Endometrial microvascular endothelial cells (primary cell): Measurements from ENCODE around the gene MSI2. TPM values are rescaled to one million over a fixed set of nuclear protein-coding genes. Genes with fewer than 3 reads are reported as not detected.

Source experiments
- in situ Hi-C: cut with HindIII; loops from 2 replicates; pipeline ENCODE4 v1.10.0; 2017; ENCODE audit warnings: low sequenced_read_pairs, low pct_unique_long_range_greater_than_20kb; ENCODE audit errors: inconsistent ontology term
- total RNA-seq: library from RNA; depleted of rRNA; stranded (reverse); fragments of >200 nt; gene quantifications from one replicate; pipeline ENCODE4 v1.2.3, GENCODE V29; 2015; ENCODE audit errors: inconsistent ontology term

Gene MSI2
- total RNA-seq, 1 donor from 2014 or later: 19.2 TPM

DNA sequence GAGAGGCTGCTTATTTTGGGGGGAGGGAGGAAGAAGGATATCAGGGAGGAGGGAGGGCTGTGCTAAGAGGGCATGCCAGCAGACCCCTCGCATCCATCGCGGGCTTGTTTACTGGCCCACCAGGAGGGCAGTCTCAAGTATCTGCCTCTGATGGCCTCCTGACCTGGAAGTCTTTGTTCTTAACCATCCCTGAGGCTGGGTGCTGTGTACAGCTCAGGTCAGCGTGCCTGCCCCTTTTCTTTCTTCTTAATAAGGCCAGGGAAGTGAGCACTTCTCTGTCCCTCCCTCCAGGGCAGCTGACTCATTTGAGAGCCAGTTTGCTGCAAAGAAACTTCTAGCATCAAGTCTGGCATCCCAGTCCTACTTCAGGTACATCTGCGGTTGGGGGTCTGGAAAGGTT, 331.8 kb downstream of the MSI2 start:
- in situ Hi-C loops: loop anchor here (25.0 kb wide), 1 partner anchor 151 kb away; no protein-coding TSS in a partner anchor

DNA sequence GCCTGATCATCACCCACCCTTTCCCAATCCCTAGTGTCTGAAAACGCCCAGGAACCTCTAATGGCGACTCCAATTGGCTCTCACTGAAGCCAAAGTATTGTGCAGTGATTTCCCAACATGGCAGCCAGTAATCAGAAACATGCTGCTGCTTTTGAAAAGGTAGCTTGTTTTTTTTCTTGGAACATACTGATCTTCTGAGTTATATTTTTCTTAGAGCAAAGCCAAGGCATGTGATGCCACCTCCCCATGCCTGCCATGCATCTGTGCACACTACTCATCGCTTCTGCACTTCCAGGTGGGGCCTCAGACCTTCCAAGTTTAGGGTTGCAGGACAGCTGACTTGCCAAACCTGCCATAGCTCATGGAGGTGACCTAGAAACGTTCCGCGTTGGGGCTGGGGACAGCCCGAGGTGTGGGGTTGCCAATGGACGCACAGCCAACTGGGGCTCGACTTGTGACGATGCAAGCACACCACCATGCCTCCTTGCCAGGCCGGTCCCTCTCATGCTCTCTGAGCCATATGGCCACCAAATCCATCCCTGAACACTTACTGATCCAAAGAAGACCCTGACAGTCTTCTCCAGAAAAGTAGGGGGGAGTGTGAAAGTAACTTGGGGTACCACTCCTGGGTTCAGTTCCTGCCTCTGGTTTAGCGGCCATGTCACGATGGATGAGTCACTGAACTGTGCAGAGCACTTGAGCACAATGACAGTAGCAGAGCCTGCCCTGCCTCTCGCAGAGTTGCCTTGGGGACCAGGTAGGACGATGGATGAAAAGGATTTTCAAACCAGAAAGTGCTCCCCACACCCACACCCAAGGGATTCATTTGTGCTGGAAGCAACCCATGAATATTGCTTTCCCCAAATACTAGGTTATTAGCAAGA, 333.1 kb downstream of the MSI2 start:
- in situ Hi-C loops: loop anchor here (25.0 kb wide), 1 partner anchor 152 kb away; no protein-coding TSS in a partner anchor

DNA sequence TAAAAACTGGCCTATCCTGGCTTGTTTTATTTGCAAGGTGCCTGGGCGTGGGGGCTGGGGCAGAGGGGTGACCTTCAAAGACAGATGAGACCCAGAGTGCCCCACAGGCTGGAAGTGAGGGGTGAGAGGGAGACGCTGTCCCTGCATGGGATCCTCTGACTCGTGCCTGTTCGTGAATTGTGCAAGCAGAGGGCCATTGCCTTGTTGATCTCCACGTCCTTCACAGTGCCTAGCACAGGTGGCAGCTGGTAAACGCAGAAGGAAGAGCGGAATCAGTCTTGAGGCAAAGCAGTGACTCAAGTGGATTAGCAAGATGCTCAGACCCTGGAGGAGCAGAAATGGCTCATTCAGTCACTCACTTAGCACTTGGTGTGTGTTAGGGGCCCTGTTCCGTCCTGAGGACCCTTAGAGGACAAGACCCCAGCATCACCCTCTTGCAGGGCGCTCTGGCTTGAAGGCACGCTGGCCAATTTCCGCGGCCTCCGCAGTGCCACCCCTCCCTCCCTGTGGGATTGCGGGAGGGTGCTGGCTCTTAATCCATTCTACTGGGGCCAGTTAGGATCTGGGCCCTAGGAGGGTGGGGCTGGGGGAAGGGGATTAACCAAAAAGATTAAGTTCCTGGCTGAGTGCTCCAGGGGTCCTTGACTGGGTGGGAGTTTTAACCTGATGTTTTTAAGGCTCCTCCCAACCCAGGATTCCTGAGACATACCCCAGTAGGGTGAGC, 337.6 kb downstream of the MSI2 start:
- in situ Hi-C loops: loop anchor here (25.0 kb wide), 1 partner anchor 157 kb away; no protein-coding TSS in a partner anchor

DNA sequence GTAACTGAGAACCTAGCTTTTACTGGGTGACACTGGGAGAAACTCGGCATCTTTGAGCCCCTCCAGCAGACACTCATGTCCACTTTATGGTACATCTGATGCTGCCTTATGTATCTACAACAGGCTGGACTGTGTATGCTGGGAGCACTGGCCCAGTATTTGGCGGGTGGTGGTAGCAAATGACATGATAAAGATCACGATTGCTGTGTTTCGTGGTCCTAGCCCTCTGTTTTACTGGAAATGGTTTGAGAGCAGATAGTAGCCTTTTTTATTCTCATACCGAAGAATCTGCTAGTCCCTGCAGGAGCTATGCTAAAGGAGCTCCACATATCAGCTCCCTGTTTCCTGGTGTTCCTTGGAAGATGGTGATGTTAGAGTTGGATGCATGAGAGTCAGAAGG, 338.4 kb downstream of the MSI2 start:
- in situ Hi-C loops: loop anchor here (25.0 kb wide), 1 partner anchor 157 kb away; no protein-coding TSS in a partner anchor

DNA sequence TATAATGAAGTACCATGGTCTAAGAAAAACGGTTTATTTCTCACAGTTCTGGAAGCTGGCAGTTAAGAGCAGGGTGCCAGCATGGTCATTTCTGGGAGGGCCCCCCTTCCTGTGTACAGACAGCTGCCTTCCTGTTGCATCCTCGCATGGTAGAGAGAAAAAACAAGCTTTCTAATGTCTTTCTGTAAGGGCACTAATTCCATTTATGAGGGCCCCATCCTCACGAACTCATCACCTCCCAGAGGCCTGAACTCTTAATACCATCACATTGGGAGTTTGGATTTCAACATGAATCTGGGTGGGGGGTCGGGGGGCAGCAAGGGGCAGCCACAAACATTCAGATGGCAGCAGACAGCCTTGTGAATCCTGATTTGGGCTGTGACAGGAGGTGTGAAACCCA, 339.1 kb downstream of the MSI2 start:
- in situ Hi-C loops: loop anchor here (25.0 kb wide), 1 partner anchor 158 kb away; no protein-coding TSS in a partner anchor

DNA sequence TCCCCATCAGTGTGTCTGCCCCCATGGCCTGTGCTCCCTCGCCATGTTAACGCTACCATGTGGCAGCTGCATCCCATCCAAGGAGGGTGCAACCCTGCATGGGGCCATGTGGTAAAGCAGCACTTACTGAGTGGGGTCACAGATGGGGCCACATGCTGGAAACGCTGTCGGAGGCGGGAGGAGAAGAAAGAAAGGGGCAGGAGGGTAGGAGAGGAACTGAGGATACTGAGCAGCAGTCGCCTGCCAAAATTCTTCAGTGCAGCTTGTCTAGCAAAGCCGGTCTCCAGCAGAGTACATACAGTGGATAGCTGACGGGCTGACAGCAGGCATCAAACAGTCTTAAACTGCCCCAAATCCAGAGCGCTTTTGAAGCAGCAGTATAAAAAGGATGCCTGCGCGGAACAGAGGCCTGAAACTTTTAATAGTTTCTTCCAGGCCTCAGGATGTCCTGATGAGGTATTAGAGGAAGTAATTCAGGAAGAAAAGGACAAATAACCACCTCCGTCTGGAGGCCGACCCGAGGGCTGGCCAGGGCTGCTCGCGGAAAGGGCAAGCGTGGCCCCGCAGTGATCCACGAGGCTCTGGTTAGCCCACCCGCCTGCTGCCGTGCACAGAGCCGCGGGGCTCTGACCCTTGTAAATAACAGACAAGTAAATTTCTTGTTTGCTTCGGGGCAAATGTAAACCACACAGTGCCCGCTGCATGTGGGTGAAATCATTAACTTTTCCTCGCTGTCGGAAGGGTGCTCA, 339.8 kb downstream of the MSI2 start:
- in situ Hi-C loops: loop anchor here (25.0 kb wide), 1 partner anchor 159 kb away; no protein-coding TSS in a partner anchor

DNA sequence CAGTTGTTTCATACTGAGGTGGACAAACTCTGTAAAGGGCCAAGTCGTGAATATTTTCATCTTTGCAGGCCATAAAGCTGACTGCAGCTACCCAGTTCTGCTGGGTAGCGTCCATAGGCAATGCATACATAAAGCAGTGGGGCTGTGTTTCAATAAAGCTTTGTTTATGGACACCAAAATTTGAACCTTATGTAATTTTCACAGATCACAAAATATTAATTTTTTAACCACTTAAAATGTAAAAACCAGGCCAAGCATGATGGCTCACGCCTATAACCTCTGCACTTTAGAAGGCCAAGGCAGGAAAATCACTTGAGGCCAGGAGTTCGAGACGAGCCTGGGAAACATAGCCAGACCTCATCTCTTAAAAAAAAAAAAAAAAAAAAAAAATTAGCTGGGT, 340.8 kb downstream of the MSI2 start:
- in situ Hi-C loops: loop anchor here (25.0 kb wide), 1 partner anchor 160 kb away; no protein-coding TSS in a partner anchor

DNA sequence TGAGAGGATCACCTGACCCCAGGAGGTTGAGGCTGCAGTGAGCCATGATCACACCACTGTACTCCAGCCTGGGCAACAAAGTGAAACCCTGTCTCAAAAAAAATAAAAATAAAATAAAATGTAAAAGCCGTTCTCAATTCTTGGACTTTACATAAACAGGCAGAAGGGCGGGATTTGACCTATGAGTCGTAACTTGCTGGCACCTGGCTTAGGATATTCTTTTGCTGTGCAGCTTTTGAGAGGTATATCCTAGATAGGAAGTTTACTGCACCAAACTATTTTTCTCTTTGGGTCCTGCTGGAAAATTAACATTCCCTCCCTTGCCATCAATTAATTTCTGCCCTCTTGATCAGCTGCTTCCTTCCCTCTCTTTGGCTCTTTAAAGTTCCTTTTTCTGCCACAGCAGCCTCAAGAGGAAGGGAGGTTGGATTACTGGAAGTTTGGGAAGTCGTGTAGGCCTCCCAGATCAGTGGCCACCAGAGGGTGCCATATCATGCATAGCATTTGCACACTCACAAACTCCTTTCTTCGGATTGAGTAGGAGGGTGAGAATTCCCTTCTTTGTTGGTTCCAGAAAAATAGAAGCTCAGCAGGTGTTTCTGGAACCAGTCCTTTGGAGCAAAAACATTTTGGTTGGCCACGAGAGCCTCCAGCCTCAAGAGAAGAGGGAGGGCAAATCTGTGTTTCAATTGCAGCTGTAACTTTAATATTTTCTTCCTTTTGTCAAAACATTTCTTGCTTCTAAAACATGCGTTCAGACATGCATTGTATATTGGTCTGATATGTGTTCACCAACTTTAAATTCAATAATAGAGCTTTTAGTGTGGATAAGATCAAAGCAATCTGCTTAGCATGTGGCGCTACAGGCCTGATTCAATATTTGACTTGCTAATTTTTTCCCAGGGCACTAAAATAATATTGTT, 341.5 kb downstream of the MSI2 start:
- in situ Hi-C loops: loop anchor here (25.0 kb wide), 1 partner anchor 160 kb away; no protein-coding TSS in a partner anchor

DNA sequence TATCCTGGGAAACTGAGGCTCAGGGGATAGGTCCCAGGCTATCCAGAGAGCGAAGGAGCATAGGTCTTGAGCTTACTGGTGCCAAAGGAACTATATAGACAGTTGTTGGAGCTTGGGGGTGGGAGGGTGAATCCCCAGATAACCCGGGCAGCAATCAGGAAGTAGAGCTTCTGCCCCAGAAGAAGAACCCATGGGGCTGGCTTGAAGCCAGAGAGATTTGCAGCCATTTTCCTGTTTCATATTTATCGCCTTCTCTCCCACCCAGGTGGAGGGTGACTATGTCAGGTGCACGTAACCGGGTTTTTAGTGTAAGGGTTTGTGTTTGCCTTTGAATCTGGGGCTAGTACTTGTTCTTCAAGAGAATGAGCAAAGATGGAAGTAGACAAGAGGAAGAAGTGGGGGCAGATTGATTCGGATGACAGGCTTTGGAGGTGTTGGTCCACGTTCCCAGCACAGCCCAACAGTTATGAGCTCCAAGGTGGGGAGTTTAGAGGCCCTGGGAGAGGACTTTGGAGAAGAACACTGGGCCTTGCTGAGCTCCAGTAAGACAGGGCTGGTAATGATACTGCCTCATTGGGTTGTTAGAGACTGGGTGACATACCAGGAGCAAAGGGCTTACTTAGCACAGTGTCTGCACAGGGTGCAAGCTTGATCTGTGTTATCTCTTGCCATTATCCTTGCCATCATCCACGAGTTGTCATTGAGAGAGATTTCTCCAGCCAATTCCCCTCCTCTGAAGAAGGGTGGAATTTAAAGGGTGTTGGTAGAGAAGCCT, 343.1 kb downstream of the MSI2 start:
- in situ Hi-C loops: loop anchor here (25.0 kb wide), 1 partner anchor 162 kb away; no protein-coding TSS in a partner anchor

DNA sequence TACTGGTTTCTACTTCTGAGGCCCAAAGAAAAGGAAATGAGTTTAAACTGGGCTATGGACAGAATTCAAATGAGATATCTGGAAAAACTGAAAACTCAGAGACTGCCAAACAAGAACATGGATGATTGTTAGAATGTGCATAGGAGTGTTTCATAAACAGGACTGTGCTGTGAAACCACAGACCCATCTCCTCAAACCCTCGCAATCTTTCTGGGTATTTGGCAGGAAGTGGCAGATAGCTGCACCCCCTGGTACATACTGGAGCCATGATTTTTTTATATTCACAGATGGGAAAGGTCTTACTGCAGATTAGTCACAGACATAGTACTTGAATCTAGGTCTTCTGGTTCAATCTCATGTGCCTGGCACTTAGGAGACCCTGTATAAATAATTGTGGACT, 343.8 kb downstream of the MSI2 start:
- in situ Hi-C loops: no loop called here

DNA sequence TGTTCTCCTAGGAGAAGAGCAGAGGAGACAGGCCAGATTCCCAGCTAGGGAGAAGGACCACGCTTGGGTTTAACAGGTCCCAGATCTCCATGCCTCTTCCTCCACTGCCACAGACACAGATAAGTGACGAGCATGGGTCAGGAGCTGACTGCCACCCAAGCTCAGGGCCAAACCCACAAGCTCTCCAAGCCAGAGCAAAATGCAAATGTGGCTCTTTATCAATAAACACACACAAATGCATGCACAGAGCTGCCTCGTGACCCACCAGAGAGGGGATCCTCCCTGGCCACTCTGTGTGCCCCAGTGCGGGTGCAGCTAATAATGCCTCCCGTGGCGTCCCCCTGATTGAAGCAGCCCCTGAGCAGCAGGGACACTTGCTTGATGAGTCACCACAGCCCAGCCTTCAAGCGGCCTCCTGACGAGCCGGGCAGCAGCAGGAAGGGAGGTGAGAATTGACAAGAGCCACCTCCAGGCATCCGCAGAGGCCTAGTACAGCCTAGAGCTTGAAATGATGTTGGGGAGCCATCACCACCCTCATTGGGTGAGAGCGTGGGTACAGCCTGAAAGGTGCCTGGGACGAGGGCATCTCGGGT, 344.9 kb downstream of the MSI2 start:
- in situ Hi-C loops: no loop called here

DNA sequence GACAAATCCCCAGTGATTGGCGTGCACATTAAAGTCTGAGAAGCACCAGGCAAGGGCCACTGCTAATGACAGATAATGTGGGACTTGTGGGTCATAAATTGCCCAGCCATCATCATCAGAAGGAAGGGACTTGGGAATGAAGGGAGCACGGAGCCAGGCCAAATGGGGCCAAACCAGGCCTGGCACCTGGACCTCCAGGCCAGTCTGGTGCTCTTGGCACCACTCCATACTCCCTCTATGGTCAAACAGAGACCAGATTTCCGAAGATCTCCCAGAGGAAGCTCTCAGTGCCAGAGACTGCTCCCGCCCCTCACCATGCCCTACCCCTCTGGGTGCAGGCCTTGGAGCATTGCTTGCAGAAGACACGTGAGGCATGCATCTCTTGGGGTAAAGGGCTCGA, 346.6 kb downstream of the MSI2 start:
- in situ Hi-C loops: no loop called here

DNA sequence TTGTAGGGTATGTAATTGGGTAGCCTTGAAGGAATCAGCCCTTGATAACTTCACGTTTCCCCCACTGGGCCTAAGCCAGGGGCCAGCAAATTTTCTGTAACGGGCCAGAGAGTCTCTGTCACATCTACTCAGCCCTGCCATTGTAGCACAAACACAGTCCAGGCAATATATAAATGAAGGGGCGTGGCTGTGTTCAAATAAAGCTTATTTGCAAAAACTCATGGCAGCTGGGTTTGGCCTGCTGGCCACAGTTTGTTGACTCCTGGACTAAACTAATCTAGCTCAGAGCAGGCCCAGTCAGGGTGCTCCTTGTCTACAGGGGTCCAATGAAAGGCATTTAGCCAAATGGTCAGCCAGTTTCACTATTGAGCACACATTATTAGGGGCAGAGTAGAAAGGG, 347.2 kb downstream of the MSI2 start:
- in situ Hi-C loops: no loop called here

DNA sequence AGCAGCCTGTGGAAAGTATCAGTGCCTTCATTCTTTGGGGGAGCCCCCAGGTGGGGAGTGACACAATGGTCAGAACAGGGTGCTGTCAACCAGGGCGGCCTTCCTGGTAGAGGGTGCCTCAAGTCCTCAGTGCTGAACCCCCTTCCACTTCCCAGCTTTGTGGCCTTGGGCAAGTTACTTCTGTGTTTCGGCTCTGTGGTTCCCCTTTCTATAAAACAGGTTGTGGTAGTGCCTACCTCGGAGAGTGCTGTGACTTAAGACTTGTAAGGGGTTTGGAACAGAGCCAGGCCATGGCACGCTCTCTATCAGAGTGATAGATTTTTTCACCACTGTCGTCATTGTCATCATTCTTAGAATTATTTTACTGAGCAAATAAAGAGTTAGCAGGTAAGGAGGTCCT, 347.7 kb downstream of the MSI2 start:
- in situ Hi-C loops: no loop called here

DNA sequence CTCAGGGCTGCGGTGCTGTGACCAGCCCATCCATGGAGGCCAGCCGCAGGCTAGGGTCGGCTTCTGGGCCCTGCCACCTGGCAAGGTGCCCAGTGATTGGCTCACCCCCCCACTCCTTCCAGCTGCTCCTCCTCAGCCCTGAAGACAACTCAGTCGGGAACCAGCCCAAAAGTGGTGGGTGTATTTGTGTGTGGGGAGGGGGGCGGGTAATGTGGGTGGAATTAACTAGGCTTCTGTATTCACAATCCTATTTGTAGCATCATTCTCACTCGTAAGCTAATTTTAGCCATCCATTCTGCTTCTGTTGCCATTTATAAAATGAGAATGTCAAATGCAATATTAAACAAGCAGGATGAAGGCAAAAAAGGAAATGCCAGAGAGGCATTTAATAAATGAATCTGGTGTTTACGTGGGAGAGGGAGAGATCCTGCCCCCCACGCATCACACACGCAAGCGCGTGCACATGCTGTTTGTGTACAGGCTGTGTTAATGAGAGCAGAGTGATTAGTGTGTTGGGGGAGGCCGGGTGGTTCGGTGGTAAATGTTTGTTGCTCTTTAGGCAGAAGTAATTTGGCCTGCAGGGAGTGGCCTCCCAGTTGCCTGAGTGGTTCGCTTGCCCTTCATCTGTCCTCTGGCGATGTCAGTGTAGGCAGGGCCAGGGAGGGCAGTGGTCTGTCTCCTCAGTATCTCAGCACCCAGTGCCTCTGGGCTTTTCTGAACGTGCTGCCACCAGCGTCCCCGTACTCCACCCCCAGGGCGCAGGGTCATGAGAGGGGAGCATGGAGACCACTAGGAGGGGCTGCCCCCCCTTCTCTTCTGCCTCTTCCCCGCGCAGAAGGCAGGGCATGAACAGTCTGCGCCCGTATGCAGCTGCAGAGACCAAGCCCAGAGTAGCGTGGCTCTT, 348.7 kb downstream of the MSI2 start:
- in situ Hi-C loops: no loop called here

DNA sequence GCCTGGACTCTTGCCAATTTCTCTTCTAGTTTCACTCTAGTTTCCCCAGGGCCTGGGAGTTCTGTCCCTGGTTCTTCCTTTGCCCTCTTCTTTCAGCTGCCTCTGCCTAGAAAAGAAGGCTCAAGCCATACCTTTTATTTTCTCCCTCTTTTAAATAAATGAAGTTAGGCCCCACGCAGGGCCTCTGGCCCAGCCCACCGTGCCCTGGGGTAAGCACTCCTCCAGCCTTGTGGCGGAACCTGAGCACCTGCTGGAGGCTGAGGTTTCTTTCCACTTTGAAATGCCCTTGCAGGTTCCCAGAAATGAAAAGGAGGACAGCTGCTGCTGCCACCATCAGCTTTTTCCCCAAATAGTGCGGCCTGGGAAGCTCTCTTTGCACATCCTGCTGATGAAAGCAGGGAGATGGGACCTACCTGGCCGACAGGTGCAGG, 349.4 kb downstream of the MSI2 start:
- in situ Hi-C loops: no loop called here
